HepG2 (cell line): Measurements from ENCODE around the gene FAM210A.

Experiments
- ADNP ChIP-seq: sonication (generic); formaldehyde crosslinking; IDR thresholded peaks from 2 replicates; pipeline ENCODE4 v1.4.0; 2020; ENCODE audit warnings: missing genetic modification reagents
- CTCF ChIP-seq: sonication (generic); formaldehyde crosslinking; IDR thresholded peaks from 2 replicates; pipeline ENCODE4 v1.5.0; 2020; ENCODE audit warnings: mild to moderate bottlenecking, missing genetic modification reagents, moderate library complexity
- DRAP1 ChIP-seq: IDR thresholded peaks from 2 replicates; pipeline ENCODE4 v1.6.1; 2016; ENCODE audit warnings: missing genetic modification reagents, missing compliant biosample characterization
- ELF3 ChIP-seq: IDR thresholded peaks from 2 replicates; pipeline ENCODE4 v1.6.1; 2016; ENCODE audit warnings: missing genetic modification reagents, missing compliant biosample characterization
- EZH2 ChIP-seq: conservative IDR thresholded peaks from 2 replicates; pipeline ENCODE4 v1.6.1; 2012; ENCODE audit warnings: mild to moderate bottlenecking, low read depth, low read length, moderate library complexity
- MAF1 ChIP-seq: sonication (generic); formaldehyde crosslinking; IDR thresholded peaks from 2 replicates; pipeline ENCODE4 v1.5.0; 2020; ENCODE audit warnings: missing genetic modification reagents, borderline replicate concordance
- NFIC ChIP-seq: IDR thresholded peaks from 2 replicates; pipeline ENCODE4 v1.6.1; 2012; ENCODE audit warnings: mild to moderate bottlenecking, low read length, inconsistent platforms
- NFYB ChIP-seq: sonication (generic); formaldehyde crosslinking; IDR thresholded peaks from 2 replicates; pipeline ENCODE4 v1.4.0; 2020; ENCODE audit warnings: missing genetic modification reagents
- POLR2A ChIP-seq, 2 experiments: IDR thresholded peaks; 2 replicates each; pipeline ENCODE4 v1.6.1; 2011; ENCODE audit warnings: low read depth in 2 of 2, low read length in 2 of 2, mild to moderate bottlenecking in 1 of 2, moderate library complexity in 1 of 2; ENCODE audit not compliant: insufficient read depth in 1 of 2
- RAD21 ChIP-seq: fragments of 450-650 bp; formaldehyde crosslinking; IDR thresholded peaks from 2 replicates; pipeline ENCODE4 v1.5.0; 2020; ENCODE audit warnings: mild to moderate bottlenecking
- REST ChIP-seq, 2 experiments: IDR thresholded peaks; 2 replicates each; pipeline ENCODE4 v1.6.1; 2011 to 2012; ENCODE audit warnings: low read length in 2 of 2, borderline replicate concordance in 1 of 2, low read depth in 1 of 2, mild to moderate bottlenecking in 1 of 2, moderate library complexity in 1 of 2
- ZBTB43 ChIP-seq: sonication (generic); formaldehyde crosslinking; conservative IDR thresholded peaks from 2 replicates; pipeline ENCODE4 v1.4.0; 2020; ENCODE audit warnings: missing genetic modification reagents
- ZNF138 ChIP-seq: sonication (generic); formaldehyde crosslinking; IDR thresholded peaks from 2 replicates; pipeline ENCODE4 v1.5.0; 2020; ENCODE audit warnings: mild to moderate bottlenecking, low read depth, missing genetic modification reagents
- ZNF629 ChIP-seq: sonication (generic); formaldehyde crosslinking; conservative IDR thresholded peaks from 2 replicates; pipeline ENCODE4 v1.5.0; 2020; ENCODE audit warnings: missing genetic modification reagents

GRCh38 chr18:13745696-13746095, 19.3 kb upstream of the FAM210A start:
- TF ChIP-seq ADNP (no peak), REST (IDR thresholded peaks at IDR 0.05; ENCODE audit: borderline replicate concordance in 1 of 2, low read depth in 1 of 2, low read length in 2 of 2) (no peak), POLR2A (IDR thresholded peaks at IDR 0.05; ENCODE audit: insufficient read depth in 1 of 2, low read depth in 2 of 2, low read length in 2 of 2) (no peak), RAD21 (CRISPR knock-in tag) (no peak), ZNF629 (CRISPR knock-in tag) (no peak), EZH2 (no peak), ELF3 (CRISPR knock-in tag) (no peak), NFIC (no peak), CTCF (no peak), MAF1 (no peak), NFYB (CRISPR knock-in tag) (no peak), ZNF138 (CRISPR knock-in tag) (no peak), ZBTB43 (CRISPR knock-in tag) (no peak), DRAP1 (CRISPR knock-in tag) (no peak)
